ENCODE data around the gene SLC39A11.

DNA sequence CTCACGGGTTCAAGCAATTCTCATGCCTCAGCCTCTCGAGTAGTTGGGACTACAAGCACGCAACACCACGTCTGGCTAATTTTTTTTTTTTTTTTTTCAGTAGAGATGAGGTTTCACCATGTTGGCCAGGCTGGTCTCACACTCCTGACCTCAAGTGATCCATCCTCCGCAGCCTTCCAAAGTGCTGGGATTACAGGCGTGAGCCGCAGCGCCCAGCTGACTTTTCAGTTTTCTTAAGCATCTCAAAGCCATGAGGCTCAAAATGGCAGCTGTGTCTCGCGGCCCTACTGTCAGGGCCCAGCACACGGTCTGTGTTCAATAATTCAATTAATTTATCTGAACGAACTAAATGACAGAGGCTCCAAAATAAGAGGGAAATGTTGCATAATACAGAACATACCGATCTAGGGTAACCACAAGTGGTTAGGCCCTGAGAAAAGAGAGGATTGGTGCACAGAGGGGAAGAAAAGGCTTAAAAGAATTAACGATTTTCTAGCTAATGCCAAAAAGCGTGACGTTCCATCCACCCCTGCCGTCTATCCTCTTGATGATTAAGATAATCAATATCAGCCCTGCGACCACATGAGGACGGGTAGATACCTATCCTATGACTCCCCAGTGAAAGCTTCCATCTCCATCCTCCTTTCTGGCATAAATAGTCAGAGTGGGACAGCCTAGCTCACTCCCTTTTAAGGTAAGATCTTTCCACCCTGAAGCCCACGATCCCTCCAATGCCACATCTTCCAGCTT, 136.9 kb downstream of the SLC39A11 start:
- TF ChIP-seq, protein P1, sequence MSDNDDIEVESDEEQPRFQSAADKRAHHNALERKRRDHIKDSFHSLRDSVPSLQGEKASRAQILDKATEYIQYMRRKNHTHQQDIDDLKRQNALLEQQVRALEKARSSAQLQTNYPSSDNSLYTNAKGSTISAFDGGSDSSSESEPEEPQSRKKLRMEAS (IDR thresholded peaks at IDR 0.05) = no peak
- no peak for TF ChIP-seq CREB1 (IDR thresholded peaks at IDR 0.05; ENCODE audit: low read depth)
- no peak for TF ChIP-seq EP300 (IDR thresholded peaks at IDR 0.05; ENCODE audit: borderline replicate concordance)
- no peak for TF ChIP-seq CEBPB (IDR thresholded peaks at IDR 0.05)
- no peak for TF ChIP-seq NFIC (IDR thresholded peaks at IDR 0.05)
- no peak for TF ChIP-seq FOXM1 (IDR thresholded peaks at IDR 0.05; ENCODE audit: borderline replicate concordance, low read depth)
- no peak for TF ChIP-seq EGR1 (IDR thresholded peaks at IDR 0.05)
- TF ChIP-seq, protein P2, sequence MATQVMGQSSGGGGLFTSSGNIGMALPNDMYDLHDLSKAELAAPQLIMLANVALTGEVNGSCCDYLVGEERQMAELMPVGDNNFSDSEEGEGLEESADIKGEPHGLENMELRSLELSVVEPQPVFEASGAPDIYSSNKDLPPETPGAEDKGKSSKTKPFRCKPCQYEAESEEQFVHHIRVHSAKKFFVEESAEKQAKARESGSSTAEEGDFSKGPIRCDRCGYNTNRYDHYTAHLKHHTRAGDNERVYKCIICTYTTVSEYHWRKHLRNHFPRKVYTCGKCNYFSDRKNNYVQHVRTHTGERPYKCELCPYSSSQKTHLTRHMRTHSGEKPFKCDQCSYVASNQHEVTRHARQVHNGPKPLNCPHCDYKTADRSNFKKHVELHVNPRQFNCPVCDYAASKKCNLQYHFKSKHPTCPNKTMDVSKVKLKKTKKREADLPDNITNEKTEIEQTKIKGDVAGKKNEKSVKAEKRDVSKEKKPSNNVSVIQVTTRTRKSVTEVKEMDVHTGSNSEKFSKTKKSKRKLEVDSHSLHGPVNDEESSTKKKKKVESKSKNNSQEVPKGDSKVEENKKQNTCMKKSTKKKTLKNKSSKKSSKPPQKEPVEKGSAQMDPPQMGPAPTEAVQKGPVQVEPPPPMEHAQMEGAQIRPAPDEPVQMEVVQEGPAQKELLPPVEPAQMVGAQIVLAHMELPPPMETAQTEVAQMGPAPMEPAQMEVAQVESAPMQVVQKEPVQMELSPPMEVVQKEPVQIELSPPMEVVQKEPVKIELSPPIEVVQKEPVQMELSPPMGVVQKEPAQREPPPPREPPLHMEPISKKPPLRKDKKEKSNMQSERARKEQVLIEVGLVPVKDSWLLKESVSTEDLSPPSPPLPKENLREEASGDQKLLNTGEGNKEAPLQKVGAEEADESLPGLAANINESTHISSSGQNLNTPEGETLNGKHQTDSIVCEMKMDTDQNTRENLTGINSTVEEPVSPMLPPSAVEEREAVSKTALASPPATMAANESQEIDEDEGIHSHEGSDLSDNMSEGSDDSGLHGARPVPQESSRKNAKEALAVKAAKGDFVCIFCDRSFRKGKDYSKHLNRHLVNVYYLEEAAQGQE (IDR thresholded peaks at IDR 0.05; ENCODE audit: low read depth) = no peak
- TF ChIP-seq TAF1 (IDR thresholded peaks at IDR 0.05; ENCODE audit: low read depth) = no peak
- no peak for TF ChIP-seq RAD21 (IDR thresholded peaks at IDR 0.05; ENCODE audit: low read depth)
- TF ChIP-seq YY1 (IDR thresholded peaks at IDR 0.05; ENCODE audit: low read depth) = no peak
- no peak for TF ChIP-seq TEAD4 (IDR thresholded peaks at IDR 0.05)
